Thyroid gland (tissue), 4 donors: ENCODE results near the gene TSPAN5.

Experiments used
- CTCF ChIP-seq, 6 experiments: fragments of 200-600 bp in 3 of 6; fragments of 450-650 bp in 3 of 6; sonication (generic) in 3 of 6; IDR thresholded peaks; one replicate each; pipeline ENCODE4 v1.5.1; 2016 to 2019; ENCODE audit warnings: antibody characterized with exemption in 6 of 6, mild to moderate bottlenecking in 2 of 6, inconsistent platforms in 1 of 6, moderate library complexity in 1 of 6
- POLR2A ChIP-seq, 2 donors: fragments of 450-650 bp; IDR thresholded peaks; one replicate each; pipeline ENCODE4 v1.6.1; 2017; ENCODE audit warnings: antibody characterized with exemption in 2 of 2, mild to moderate bottlenecking in 2 of 2, moderate library complexity in 1 of 2

GRCh38 chr4:98659106-98659592 is 738 bp upstream of the TSPAN5 start:
- TF ChIP-seq CTCF (IDR thresholded peaks at IDR 0.05) (no peak), POLR2A (IDR thresholded peaks at IDR 0.05) (no peak)
